GM12891 (cell line): Measurements from ENCODE around the gene WASL.

Experiments
- PAX5 ChIP-seq: IDR thresholded peaks from 2 replicates; pipeline ENCODE4 v1.6.1; 2011; ENCODE audit warnings: low read length, moderate library complexity, mild to moderate bottlenecking; ENCODE audit not compliant: insufficient read depth, severe bottlenecking
- POLR2A ChIP-seq: IDR thresholded peaks from 2 replicates; pipeline ENCODE4 v1.6.1; 2011; ENCODE audit warnings: low read depth, low read length, control low read depth
- POLR2AphosphoS5 ChIP-seq: IDR thresholded peaks from 2 replicates; pipeline ENCODE4 v1.6.1; 2011; ENCODE audit warnings: low read depth, low read length, control low read depth
- POU2F2 ChIP-seq: IDR thresholded peaks from 2 replicates; pipeline ENCODE4 v1.6.1; 2011; ENCODE audit warnings: low read depth, mild to moderate bottlenecking, control low read depth, low read length, moderate library complexity
- SPI1 ChIP-seq: IDR thresholded peaks from 2 replicates; pipeline ENCODE4 v1.6.1; 2011; ENCODE audit warnings: low read depth, low read length, control low read depth
- TAF1 ChIP-seq: IDR thresholded peaks from 2 replicates; pipeline ENCODE4 v1.6.1; 2011; ENCODE audit warnings: low read depth, low read length, control low read depth

GRCh38 chr7:123643495-123644441, 105.0 kb downstream of the WASL start:
- TF ChIP-seq POLR2AphosphoS5 (no peak), POU2F2 (no peak), POLR2A (no peak), TAF1 (no peak), PAX5 (no peak), SPI1 (no peak)
